ENCODE results near the gene AKAP8L.
"Not testable (repeated sequence)": the region's sequence is repeated elsewhere in the genome, so short reads cannot be mapped to it uniquely, and the experiment has no call there.

The AKAP8L gene

GRCh38 chr19:15412832-15413231, 6.0 kb downstream of the AKAP8L start:
- no peak for DNase-seq

- DNase-seq = not testable (repeated sequence)
Measured at GRCh38 chr19:15411351-15411750, 7.4 kb downstream of the AKAP8L start.

GRCh38 chr19:15404780-15405211, 14.0 kb downstream of the AKAP8L start:
- DNase-seq = no peak

- no peak for DNase-seq
Measured at GRCh38 chr19:15404097-15404779, 14.6 kb downstream of the AKAP8L start.

DNA sequence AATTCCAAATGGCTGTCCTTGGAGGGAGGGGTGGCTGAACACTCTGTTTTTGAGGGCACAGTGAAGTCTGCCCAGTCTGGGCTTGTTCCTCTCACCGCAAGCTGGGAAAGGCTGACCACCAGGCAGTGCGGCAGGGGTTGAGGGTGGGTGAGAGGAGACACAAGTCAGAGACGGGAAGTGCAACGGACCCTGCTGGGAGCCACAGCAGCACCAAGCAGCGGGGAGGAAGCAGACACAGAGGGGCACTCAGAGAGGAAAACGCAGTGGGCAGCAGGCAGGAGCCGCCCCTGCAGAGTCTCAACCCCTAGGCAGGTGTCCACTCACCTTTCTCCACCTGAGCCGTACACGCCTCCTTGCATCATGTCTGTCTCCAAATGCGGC, 15.6 kb downstream of the AKAP8L start:
- DNase-seq = no peak

- no peak for DNase-seq
Measured at GRCh38 chr19:15402411-15403150, 16.2 kb downstream of the AKAP8L start.

DNA sequence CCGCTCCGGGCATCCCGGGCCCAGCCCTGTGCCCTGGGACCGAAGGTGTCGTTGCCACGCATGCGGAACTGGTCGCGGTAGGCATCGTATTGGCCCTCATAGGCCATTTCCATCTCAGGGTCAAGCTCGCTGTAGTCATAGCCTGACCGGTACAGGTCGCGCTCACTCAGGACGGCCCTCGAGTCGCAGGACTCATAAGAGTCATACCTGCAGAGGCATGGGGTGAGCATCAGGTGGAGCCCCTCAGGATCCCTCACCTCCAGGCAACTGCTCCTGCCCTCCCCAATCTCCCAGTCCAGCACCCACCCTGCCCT, 17.4 kb downstream of the AKAP8L start:
- no peak for DNase-seq

- DNase-seq = no peak
Measured at GRCh38 chr19:15400521-15401396, 18.0 kb downstream of the AKAP8L start.

GRCh38 chr19:15399635-15400034, 19.2 kb downstream of the AKAP8L start:
- DNase-seq = no peak

GRCh38 chr19:15399234-15399515, 19.6 kb downstream of the AKAP8L start:
- DNase-seq = no peak

GRCh38 chr19:15398501-15399233, 20.1 kb downstream of the AKAP8L start:
- no peak for DNase-seq

- DNase-seq = no peak
Measured at GRCh38 chr19:15397782-15398181, 21.0 kb downstream of the AKAP8L start.

- DNase-seq = no peak
Measured at GRCh38 chr19:15397236-15397635, 21.6 kb downstream of the AKAP8L start.

GRCh38 chr19:15396436-15396835, 22.4 kb downstream of the AKAP8L start:
- DNase-seq = no peak

- not testable (repeated sequence) for DNase-seq
Measured at GRCh38 chr19:15395251-15395650, 23.5 kb downstream of the AKAP8L start.

- no peak for DNase-seq
Measured at GRCh38 chr19:15394426-15394825, 24.4 kb downstream of the AKAP8L start.

GRCh38 chr19:15393963-15394362, 24.8 kb downstream of the AKAP8L start:
- DNase-seq = no peak

GRCh38 chr19:15390814-15391213, 28.0 kb downstream of the AKAP8L start:
- no peak for DNase-seq

- DNase-seq = no peak
Measured at GRCh38 chr19:15381864-15382263, 36.9 kb downstream of the AKAP8L start.

- no peak for DNase-seq
Measured at GRCh38 chr19:15381429-15381828, 37.4 kb downstream of the AKAP8L start.

- no peak for DNase-seq
Measured at GRCh38 chr19:15379999-15380647, 38.7 kb downstream of the AKAP8L start.

DNA sequence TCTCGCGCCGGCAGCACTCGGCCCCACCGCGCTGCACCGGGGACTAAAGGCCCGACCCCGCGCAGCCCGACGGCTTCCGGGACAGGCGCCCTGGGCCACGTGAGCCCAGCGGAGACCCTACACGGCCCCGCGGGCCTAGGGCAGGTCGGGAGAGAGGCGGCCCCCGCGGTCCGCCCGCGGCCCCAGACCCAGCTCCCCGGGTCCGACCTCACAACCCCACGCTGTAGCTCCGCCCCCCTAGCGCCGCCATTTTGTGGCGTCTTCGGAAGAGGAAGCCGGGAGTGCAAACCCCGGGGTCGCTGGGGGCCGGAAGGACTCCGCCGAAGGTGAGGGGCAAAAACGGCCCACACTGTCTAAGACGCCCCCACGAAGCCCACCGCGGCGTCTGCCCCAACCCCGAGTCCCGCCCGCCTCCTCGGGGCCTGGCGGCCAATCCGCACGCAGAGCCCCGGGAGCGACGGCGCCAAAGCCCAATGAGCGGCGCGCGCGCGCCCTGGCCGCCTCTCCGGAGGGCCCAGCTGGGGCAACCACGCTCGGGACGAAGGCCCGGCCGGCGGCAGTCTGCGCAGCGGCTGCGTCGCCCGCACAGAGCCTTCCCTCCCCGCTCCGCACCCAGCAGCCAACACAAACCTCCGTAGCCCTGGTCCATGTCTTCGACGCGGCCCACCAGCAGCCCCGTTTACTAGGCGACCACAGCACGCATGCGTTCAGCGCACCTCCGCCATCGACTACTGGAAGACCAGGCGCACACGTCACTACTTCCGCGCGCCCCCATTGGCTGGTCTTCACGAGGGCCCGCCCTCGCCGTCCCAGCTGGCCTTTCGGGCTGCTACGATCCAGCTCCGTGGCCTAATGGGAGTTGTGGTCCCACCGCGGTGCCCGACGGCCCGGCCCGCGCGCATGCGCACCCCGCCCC, 39.4 kb downstream of the AKAP8L start, which contains the start of gene AKAP8:
AKAP8 (minus strand) TSS at position 705 of the 916 bp plus-strand sequence; CDS start at position 649, 56 bp downstream.
- peak; percentile 98 for DNase-seq
